Nephron progenitor cell (in vitro differentiated cells): ENCODE measurements around the gene RNASE7.

ENCODE experiments used
- DNase-seq: peaks from one replicate; pipeline ENCODE4 v3.0.0; 2021
- H3K27ac Mint-ChIP-seq: 2 replicates; pipeline ENCODE4 v1.8.0; 2021; ENCODE audit warnings: mild to moderate bottlenecking, moderate library complexity, mixed read lengths
- H3K27me3 Mint-ChIP-seq: 2 replicates; pipeline ENCODE4 v1.8.0; 2021; ENCODE audit warnings: mild to moderate bottlenecking, low read depth, mixed read lengths; ENCODE audit not compliant: poor library complexity
- H3K36me3 Mint-ChIP-seq: 2 replicates; pipeline ENCODE4 v1.8.0; 2021; ENCODE audit warnings: low read depth, mixed read lengths
- H3K4me1 Mint-ChIP-seq: 2 replicates; pipeline ENCODE4 v1.8.0; 2021; ENCODE audit warnings: mixed read lengths
- H3K4me3 Mint-ChIP-seq: 2 replicates; pipeline ENCODE4 v1.8.0; 2021; ENCODE audit warnings: mild to moderate bottlenecking, moderate library complexity, mixed read lengths
- H3K9me3 Mint-ChIP-seq: 2 replicates; pipeline ENCODE4 v1.8.0; 2021; ENCODE audit warnings: mild to moderate bottlenecking, moderate library complexity, mixed read lengths
- CTCF ChIP-seq: fragments of 200-600 bp; sonication (generic); IDR thresholded peaks from 2 replicates; pipeline ENCODE4 v1.5.0; 2021; ENCODE audit warnings: antibody characterized with exemption

The RNASE7 gene

DNA sequence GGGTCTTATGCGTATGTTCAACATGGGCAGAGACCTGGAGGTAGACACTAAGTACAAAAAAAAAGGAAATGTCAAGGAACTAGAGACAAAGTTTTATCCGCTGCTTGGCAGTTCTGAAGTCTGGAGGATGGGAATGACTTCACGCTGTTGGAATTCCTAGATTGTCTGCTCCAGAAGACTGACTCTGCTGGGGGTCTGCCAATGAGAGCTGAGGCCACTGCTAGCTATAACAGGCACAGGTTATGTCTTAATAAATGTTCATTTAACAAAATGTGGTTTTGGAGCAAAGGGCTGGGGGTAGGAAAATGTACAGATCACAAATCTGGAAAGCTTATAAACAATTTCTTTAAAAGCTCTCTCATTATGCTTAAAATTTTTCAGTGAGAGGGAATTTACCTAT lies 21.3 kb downstream of the RNASE7 start:
- peaks cover 67% of the 10 kb centered on the region for H3K4me1 Mint-ChIP-seq
- H3K36me3 Mint-ChIP-seq = no peaks in the 10 kb centered on the region
- H3K4me3 Mint-ChIP-seq = no peak overlapping the region
- DNase-seq = no peak
- H3K9me3 Mint-ChIP-seq = no peaks in the 10 kb centered on the region
- peaks cover 11% of the 10 kb centered on the region for H3K27me3 Mint-ChIP-seq
- H3K27ac Mint-ChIP-seq = peak overlapping the region; percentile 15
- no peak for TF ChIP-seq CTCF

- Mint-ChIP-seq H3K36me3 (no peaks in the 10 kb centered on the region), H3K27ac (no peak overlapping the region), H3K27me3 (peaks cover 3% of the 10 kb centered on the region), H3K4me1 (peaks cover 61% of the 10 kb centered on the region), H3K9me3 (no peaks in the 10 kb centered on the region), H3K4me3 (no peak overlapping the region)
- no peak for DNase-seq
- no peak for TF ChIP-seq CTCF
Observed at GRCh38 chr14:21066882-21067502, 24.8 kb downstream of the RNASE7 start.

- TF ChIP-seq CTCF = peak; percentile 45
- Mint-ChIP-seq H3K4me1 (peaks cover 61% of the 10 kb centered on the region), H3K9me3 (no peaks in the 10 kb centered on the region), H3K4me3 (peak overlapping the region; percentile 88), H3K27ac (peak overlapping the region; percentile 94), H3K27me3 (peaks cover 3% of the 10 kb centered on the region), H3K36me3 (peaks cover 7% of the 10 kb centered on the region)
- peak; percentile 57 for DNase-seq
Observed at GRCh38 chr14:21068521-21069387, 26.6 kb downstream of the RNASE7 start.

DNA sequence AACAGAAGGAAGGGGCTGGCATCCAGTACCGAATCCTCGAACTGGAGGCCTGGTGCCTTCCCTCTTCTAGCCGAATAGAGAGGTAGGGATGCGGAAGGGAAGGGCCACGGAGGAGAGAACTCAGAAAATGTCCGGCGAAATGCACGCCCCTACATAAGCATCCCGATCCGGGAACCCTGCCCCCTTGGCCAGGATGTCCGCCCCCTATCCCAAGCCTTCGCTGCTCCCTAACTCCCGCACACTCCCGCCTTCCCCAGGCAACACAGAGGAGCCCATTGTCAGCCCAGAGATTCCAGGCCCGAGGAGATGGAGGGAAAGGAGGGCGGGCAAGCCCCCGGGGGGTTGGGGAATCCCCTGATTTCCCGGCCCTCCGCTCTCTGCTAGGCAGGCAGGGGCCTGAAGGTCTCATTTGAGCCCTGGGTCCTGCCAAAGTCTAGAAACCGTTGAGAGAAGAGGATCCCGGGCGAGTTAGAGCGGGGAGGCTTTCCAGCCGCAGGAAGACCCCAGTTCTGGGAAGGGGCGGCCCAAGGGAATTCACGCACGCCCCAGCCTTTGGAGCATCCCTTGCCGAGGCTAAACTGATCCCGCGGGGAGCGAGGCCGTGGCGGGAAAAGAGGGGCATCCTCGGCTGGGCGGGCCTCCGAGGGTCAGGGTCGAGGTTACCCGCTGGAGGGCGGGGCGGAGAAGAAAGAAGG lies 27.4 kb downstream of the RNASE7 start:
- no peak for TF ChIP-seq CTCF
- Mint-ChIP-seq H3K27ac (peak overlapping the region; percentile 94), H3K4me3 (peak overlapping the region; percentile 88), H3K9me3 (no peaks in the 10 kb centered on the region), H3K4me1 (peaks cover 62% of the 10 kb centered on the region), H3K36me3 (peaks cover 9% of the 10 kb centered on the region), H3K27me3 (peaks cover 3% of the 10 kb centered on the region)
- DNase-seq = peak; percentile 52

- Mint-ChIP-seq H3K4me3 (peak within 1 kb of the TSS; percentile 94), H3K27ac (peak within 1 kb of the TSS; percentile 99), H3K9me3 (no peaks in the 10 kb centered on the region), H3K4me1 (peaks cover 60% of the 10 kb centered on the region), H3K36me3 (peaks cover 15% of the 10 kb centered on the region), H3K27me3 (peaks cover 2% of the 10 kb centered on the region)
- peak; percentile 73 for DNase-seq
- TF ChIP-seq CTCF = no peak
Observed at GRCh38 chr14:21070083-21070609, 28.0 kb downstream of the RNASE7 start, which contains the start of gene ARHGEF40. ARHGEF40 (plus strand) TSS chr14:21070304; CDS start chr14:21070397, 93 bp downstream.
